IMR-90 (cell line): ENCODE results near the gene SNTN.

Experiments
- BHLHE40 ChIP-seq: fragments of 150-350 bp; IDR thresholded peaks from 2 replicates; pipeline ENCODE4 v1.6.1; 2016; ENCODE audit warnings: mild to moderate bottlenecking, low read depth, low read length
- ELK1 ChIP-seq: fragments of 150-350 bp; IDR thresholded peaks from 2 replicates; pipeline ENCODE4 v1.6.1; 2016; ENCODE audit warnings: low read depth, mild to moderate bottlenecking, low read length, moderate library complexity, borderline replicate concordance
- MAFK ChIP-seq: IDR thresholded peaks from 2 replicates; pipeline ENCODE4 v1.6.1; 2012; ENCODE audit warnings: low read depth, low read length, improper control_type of control experiment
- MAZ ChIP-seq: IDR thresholded peaks from 2 replicates; pipeline ENCODE4 v1.6.1; 2012; ENCODE audit warnings: low read depth, mild to moderate bottlenecking, low read length, improper control_type of control experiment, moderate library complexity, borderline replicate concordance
- POLR2A ChIP-seq: IDR thresholded peaks from 2 replicates; pipeline ENCODE4 v1.6.1; 2012; ENCODE audit warnings: mild to moderate bottlenecking, low read depth, low read length
- RAD21 ChIP-seq: IDR thresholded peaks from 2 replicates; pipeline ENCODE4 v1.6.1; 2012; ENCODE audit warnings: low read length, improper control_type of control experiment
- RCOR1 ChIP-seq: IDR thresholded peaks from 2 replicates; pipeline ENCODE4 v1.6.1; 2012; ENCODE audit warnings: mild to moderate bottlenecking, low read length, improper control_type of control experiment; ENCODE audit not compliant: insufficient replicate concordance
- SMC3 ChIP-seq: fragments of 150-350 bp; IDR thresholded peaks from 2 replicates; pipeline ENCODE4 v1.6.1; 2016; ENCODE audit warnings: low read depth, mild to moderate bottlenecking, antibody characterized with exemption, low read length, moderate library complexity
- TF ChIP-seq, protein P1 (sequence below): conservative IDR thresholded peaks from 2 replicates; pipeline ENCODE4 v1.5.1; 2012; ENCODE audit warnings: mild to moderate bottlenecking, low read depth, low read length, improper control_type of control experiment
- TF ChIP-seq, protein P2 (sequence below): fragments of 150-350 bp; IDR thresholded peaks from 2 replicates; pipeline ENCODE4 v1.6.1; 2017; ENCODE audit warnings: mild to moderate bottlenecking, antibody characterized with exemption, low read length, low read depth

- TF ChIP-seq, protein P1, sequence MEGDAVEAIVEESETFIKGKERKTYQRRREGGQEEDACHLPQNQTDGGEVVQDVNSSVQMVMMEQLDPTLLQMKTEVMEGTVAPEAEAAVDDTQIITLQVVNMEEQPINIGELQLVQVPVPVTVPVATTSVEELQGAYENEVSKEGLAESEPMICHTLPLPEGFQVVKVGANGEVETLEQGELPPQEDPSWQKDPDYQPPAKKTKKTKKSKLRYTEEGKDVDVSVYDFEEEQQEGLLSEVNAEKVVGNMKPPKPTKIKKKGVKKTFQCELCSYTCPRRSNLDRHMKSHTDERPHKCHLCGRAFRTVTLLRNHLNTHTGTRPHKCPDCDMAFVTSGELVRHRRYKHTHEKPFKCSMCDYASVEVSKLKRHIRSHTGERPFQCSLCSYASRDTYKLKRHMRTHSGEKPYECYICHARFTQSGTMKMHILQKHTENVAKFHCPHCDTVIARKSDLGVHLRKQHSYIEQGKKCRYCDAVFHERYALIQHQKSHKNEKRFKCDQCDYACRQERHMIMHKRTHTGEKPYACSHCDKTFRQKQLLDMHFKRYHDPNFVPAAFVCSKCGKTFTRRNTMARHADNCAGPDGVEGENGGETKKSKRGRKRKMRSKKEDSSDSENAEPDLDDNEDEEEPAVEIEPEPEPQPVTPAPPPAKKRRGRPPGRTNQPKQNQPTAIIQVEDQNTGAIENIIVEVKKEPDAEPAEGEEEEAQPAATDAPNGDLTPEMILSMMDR, result no peak
- TF ChIP-seq POLR2A (no peak), SMC3 (no peak), ELK1 (no peak), MAZ (no peak), MAFK (no peak), RCOR1 (no peak), RAD21 (no peak), BHLHE40 (no peak)
- TF ChIP-seq, protein P2, sequence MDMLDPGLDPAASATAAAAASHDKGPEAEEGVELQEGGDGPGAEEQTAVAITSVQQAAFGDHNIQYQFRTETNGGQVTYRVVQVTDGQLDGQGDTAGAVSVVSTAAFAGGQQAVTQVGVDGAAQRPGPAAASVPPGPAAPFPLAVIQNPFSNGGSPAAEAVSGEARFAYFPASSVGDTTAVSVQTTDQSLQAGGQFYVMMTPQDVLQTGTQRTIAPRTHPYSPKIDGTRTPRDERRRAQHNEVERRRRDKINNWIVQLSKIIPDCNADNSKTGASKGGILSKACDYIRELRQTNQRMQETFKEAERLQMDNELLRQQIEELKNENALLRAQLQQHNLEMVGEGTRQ, result no peak
These were observed 36.8 kb downstream of the SNTN start for GRCh38 chr3:63689285-63689684.
